ENCODE data around the gene LRRC52. TPM values are rescaled to one million over a fixed set of nuclear protein-coding genes. Genes with fewer than 3 reads are reported as not detected.

Gene LRRC52
- polyA plus RNA-seq, 1 of the 3 experiments (the other 2 are of a cell fraction), result not detected

DNA sequence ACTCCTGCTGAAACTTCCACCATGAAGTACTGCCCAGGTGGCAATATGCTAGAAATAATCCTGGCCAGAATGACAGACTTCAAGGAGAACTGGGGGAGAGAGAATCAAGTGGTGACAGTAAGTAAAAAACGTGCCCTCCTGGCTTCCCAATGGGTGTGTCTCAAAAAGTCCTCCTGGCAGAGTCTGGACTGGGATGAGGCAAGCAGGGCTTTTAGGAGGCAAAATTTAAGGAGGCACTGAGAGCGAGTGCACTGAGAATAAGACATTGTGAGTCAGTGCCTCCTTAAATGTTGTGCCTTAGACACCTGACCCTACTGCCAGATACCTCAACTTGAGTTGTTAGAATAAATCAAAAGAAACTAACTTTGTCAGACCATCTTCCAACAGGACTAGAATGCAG lies 2.2 kb downstream of the LRRC52 start:
- no peak overlapping the region for H3K27ac ChIP-seq (ENCODE audit: low read depth in 2 of 2, low read length in 1 of 2)
- no peaks in the 10 kb centered on the region for H3K36me3 ChIP-seq (replicated peaks in 1 of 2; ENCODE audit: control insufficient read depth in 1 of 2, insufficient read depth in 2 of 2, low read length in 1 of 2)
- 7% methylated on average over 2 of the region's 2 CpGs for WGBS (ENCODE audit: low lambda C conversion rate)
- no peaks in the 10 kb centered on the region for H3K9me2 ChIP-seq
- H3K9me3 ChIP-seq, result no peaks in the 10 kb centered on the region
- POLR2A ChIA-PET, result no interaction called here
- H2AFZ ChIP-seq (ENCODE audit: low read depth), result no peak overlapping the region
- H3K4me2 ChIP-seq, result no peak overlapping the region
- H3K79me2 ChIP-seq (ENCODE audit: insufficient read depth), result no peaks in the 10 kb centered on the region
- H3K27me3 ChIP-seq (ENCODE audit: insufficient read depth), result no peaks in the 10 kb centered on the region; the same call in 1 of the 2 replicates
- H4K20me1 ChIP-seq (ENCODE audit: insufficient read depth), result no peaks in the 10 kb centered on the region
- H3F3A ChIP-seq (replicated peaks; ENCODE audit: insufficient read depth), result no peaks in the 10 kb centered on the region
- CTCF ChIA-PET, result interaction anchor here (0.7 kb wide), 1 partner anchor 150 kb away, joined by 3 read pairs; no protein-coding TSS in a partner anchor
- H3K4me1 ChIP-seq (ENCODE audit: control insufficient read depth in 1 of 2, insufficient read depth in 2 of 2, low read depth in 1 of 2, low read length in 1 of 2), result peaks cover 0 to 3% of the 10 kb centered on the region in 2 experiments; a peak in 1 of 4 replicates
- TF ChIP-seq USF1 (IDR thresholded peaks at IDR 0.05; ENCODE audit: borderline replicate concordance, low read depth) (no peak), GATA2 (CRISPR knock-in tag; IDR thresholded peaks at IDR 0.05) (no peak), NRF1 (IDR thresholded peaks at IDR 0.05; ENCODE audit: low read depth, low read length) (no peak), RFX5 (IDR thresholded peaks at IDR 0.05; ENCODE audit: low read length) (no peak), FOXM1 (IDR thresholded peaks at IDR 0.05; ENCODE audit: low read depth) (no peak), MEF2A (IDR thresholded peaks at IDR 0.05; ENCODE audit: borderline replicate concordance, low read depth) (no peak), SMC3 (IDR thresholded peaks at IDR 0.05; ENCODE audit: low read depth, low read length) (no peak), NFIC (IDR thresholded peaks at IDR 0.05; ENCODE audit: borderline replicate concordance) (no peak), MXI1 (IDR thresholded peaks at IDR 0.05; ENCODE audit: low read depth, low read length) (no peak), ELF1 (IDR thresholded peaks at IDR 0.05) (no peak)
- TF ChIP-seq, protein P1, sequence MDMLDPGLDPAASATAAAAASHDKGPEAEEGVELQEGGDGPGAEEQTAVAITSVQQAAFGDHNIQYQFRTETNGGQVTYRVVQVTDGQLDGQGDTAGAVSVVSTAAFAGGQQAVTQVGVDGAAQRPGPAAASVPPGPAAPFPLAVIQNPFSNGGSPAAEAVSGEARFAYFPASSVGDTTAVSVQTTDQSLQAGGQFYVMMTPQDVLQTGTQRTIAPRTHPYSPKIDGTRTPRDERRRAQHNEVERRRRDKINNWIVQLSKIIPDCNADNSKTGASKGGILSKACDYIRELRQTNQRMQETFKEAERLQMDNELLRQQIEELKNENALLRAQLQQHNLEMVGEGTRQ (IDR thresholded peaks at IDR 0.05; ENCODE audit: borderline replicate concordance, low read depth, low read length), result no peak
- TF ChIP-seq, protein P2, sequence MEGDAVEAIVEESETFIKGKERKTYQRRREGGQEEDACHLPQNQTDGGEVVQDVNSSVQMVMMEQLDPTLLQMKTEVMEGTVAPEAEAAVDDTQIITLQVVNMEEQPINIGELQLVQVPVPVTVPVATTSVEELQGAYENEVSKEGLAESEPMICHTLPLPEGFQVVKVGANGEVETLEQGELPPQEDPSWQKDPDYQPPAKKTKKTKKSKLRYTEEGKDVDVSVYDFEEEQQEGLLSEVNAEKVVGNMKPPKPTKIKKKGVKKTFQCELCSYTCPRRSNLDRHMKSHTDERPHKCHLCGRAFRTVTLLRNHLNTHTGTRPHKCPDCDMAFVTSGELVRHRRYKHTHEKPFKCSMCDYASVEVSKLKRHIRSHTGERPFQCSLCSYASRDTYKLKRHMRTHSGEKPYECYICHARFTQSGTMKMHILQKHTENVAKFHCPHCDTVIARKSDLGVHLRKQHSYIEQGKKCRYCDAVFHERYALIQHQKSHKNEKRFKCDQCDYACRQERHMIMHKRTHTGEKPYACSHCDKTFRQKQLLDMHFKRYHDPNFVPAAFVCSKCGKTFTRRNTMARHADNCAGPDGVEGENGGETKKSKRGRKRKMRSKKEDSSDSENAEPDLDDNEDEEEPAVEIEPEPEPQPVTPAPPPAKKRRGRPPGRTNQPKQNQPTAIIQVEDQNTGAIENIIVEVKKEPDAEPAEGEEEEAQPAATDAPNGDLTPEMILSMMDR (IDR thresholded peaks at IDR 0.05), result no peak
- H3K9ac ChIP-seq, result no peak overlapping the region
- H3K4me3 ChIP-seq (ENCODE audit: low read depth in 2 of 2, low read length in 1 of 2), result no peak overlapping the region
- no peak for DNase-seq

DNA sequence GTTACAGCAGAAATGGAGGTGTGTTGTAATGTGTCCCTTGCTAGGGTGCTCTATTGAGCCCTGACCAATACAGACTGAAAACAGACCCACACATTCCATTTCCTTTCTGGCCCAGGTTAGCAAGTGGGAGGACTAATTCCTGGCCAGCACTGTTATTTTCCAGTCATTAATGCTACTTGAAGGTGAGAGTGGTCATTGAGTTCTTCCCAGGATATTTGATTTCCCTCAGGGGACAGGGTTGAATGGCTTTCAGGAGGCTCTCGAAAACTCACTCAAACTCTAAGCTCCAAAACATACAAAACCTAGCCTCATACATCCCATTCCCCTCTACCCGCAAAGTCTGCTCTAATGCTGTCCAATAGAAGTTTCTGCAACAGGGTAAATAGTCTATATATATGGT lies 6.2 kb downstream of the LRRC52 start:
- POLR2A ChIA-PET, result no interaction called here
- H2AFZ ChIP-seq (ENCODE audit: low read depth), result no peak overlapping the region

More for the DNA sequence above, 6.2 kb downstream of the LRRC52 start:
- CTCF ChIA-PET, result interaction anchor here (1.0 to 1.3 kb wide), 2 partner anchors 11 to 183 kb away, joined by 3 read pairs; no protein-coding TSS in a partner anchor
- TF ChIP-seq EP300 (IDR thresholded peaks at IDR 0.05; ENCODE audit: borderline replicate concordance in 1 of 2, low read depth in 1 of 2, low read length in 1 of 2) (no peak), TEAD4 (IDR thresholded peaks at IDR 0.05; ENCODE audit: borderline replicate concordance, insufficient read depth) (no peak), YY1 (IDR thresholded peaks at IDR 0.05; ENCODE audit: low read depth) (no peak), EZH2phosphoT487 (IDR thresholded peaks at IDR 0.05; ENCODE audit: borderline replicate concordance, low read depth) (no peak), JUND (IDR thresholded peaks at IDR 0.05) (no peak), SMC3 (IDR thresholded peaks at IDR 0.05; ENCODE audit: low read depth, low read length) (no peak), NRF1 (IDR thresholded peaks at IDR 0.05; ENCODE audit: low read depth, low read length) (no peak), MAX (IDR thresholded peaks at IDR 0.05; ENCODE audit: low read depth) (no peak), FOXJ3 (CRISPR knock-in tag; IDR thresholded peaks at IDR 0.05) (no peak), TAF1 (IDR thresholded peaks at IDR 0.05; ENCODE audit: borderline replicate concordance, low read depth, low read length) (no peak)
- TF ChIP-seq, protein P2 (IDR thresholded peaks at IDR 0.05), result no peak
- H3K27ac ChIP-seq (ENCODE audit: low read depth in 2 of 2, low read length in 1 of 2), result no peak overlapping the region
- H3K27me3 ChIP-seq (ENCODE audit: insufficient read depth), result no peaks in the 10 kb centered on the region
- no peaks in the 10 kb centered on the region for H3F3A ChIP-seq (replicated peaks; ENCODE audit: insufficient read depth)
- H3K4me3 ChIP-seq (ENCODE audit: low read depth in 2 of 2, low read length in 1 of 2), result no peak overlapping the region
- H3K9me3 ChIP-seq, result no peaks in the 10 kb centered on the region
- no peak overlapping the region for H3K4me2 ChIP-seq
- H4K20me1 ChIP-seq (ENCODE audit: insufficient read depth), result no peaks in the 10 kb centered on the region
- no peak for DNase-seq
- no peak overlapping the region for H3K9ac ChIP-seq
- no peaks in the 10 kb centered on the region for H3K36me3 ChIP-seq (replicated peaks in 1 of 2; ENCODE audit: control insufficient read depth in 1 of 2, insufficient read depth in 2 of 2, low read length in 1 of 2)
- H3K4me1 ChIP-seq (ENCODE audit: control insufficient read depth in 1 of 2, insufficient read depth in 2 of 2, low read depth in 1 of 2, low read length in 1 of 2), result no peaks in the 10 kb centered on the region
- no peaks in the 10 kb centered on the region for H3K79me2 ChIP-seq (ENCODE audit: insufficient read depth)
- WGBS (ENCODE audit: low lambda C conversion rate), result 28% methylated on average over 2 of the region's 2 CpGs
- H3K9me2 ChIP-seq, result no peaks in the 10 kb centered on the region

All from SK-N-SH (cell line).